ENCODE data around the gene FHIT.

- TF ChIP-seq POLR2A (IDR thresholded peaks at IDR 0.05; ENCODE audit: low read depth, low read length) (no peak), POLR2AphosphoS5 (IDR thresholded peaks at IDR 0.05; ENCODE audit: low read depth, low read length) (no peak)
Observed at GRCh38 chr3:60263191-60263590, 988.1 kb downstream of the FHIT start.

Measured in GM12892 (cell line).